Endodermal cell (in vitro differentiated cells): ENCODE data around the gene ADGRG3. TPM values are rescaled to one million over a fixed set of nuclear protein-coding genes. Genes with fewer than 3 reads are reported as not detected.

Experiments used
- DNase-seq: peaks from one replicate; pipeline ENCODE4 v3.0.0-alpha.2; 2017
- H3K27ac ChIP-seq: 2 replicates; pipeline ENCODE4 v1.5.1; 2013; ENCODE audit warnings: mild to moderate bottlenecking, low read depth, low read length, moderate library complexity
- H3K27me3 ChIP-seq: 2 replicates; pipeline ENCODE4 v1.6.1; 2013; ENCODE audit warnings: mild to moderate bottlenecking, low read length, moderate library complexity; ENCODE audit not compliant: insufficient read depth, control insufficient read depth, poor library complexity, severe bottlenecking
- H3K36me3 ChIP-seq: 2 replicates; pipeline ENCODE4 v1.7.0; 2013; ENCODE audit warnings: mild to moderate bottlenecking, low read length, moderate library complexity; ENCODE audit not compliant: control insufficient read depth, insufficient read depth
- H3K4me1 ChIP-seq: one replicate; pipeline ENCODE4 v1.7.0; 2013; ENCODE audit warnings: low read length; ENCODE audit not compliant: control insufficient read depth, insufficient read depth
- H3K4me3 ChIP-seq: 2 replicates; pipeline ENCODE4 v1.5.1; 2013; ENCODE audit warnings: mild to moderate bottlenecking, low read length, moderate library complexity
- H3K9ac ChIP-seq: 2 replicates; pipeline ENCODE4 v1.6.1; 2013; ENCODE audit warnings: mild to moderate bottlenecking, low read length, moderate library complexity; ENCODE audit not compliant: poor library complexity, severe bottlenecking; ENCODE audit errors: extremely low read depth
- H3K9me3 ChIP-seq: 2 replicates; pipeline ENCODE4 v1.6.1; 2013; ENCODE audit warnings: mild to moderate bottlenecking, low read length, moderate library complexity; ENCODE audit not compliant: control insufficient read depth
- H3K27ac Mint-ChIP-seq: 2 replicates; pipeline ENCODE4 v1.8.0; 2020; ENCODE audit warnings: mixed read lengths
- H3K27me3 Mint-ChIP-seq: 2 replicates; pipeline ENCODE4 v1.8.0; 2021; ENCODE audit warnings: mild to moderate bottlenecking, mixed read lengths; ENCODE audit not compliant: insufficient read depth
- H3K36me3 Mint-ChIP-seq: 2 replicates; pipeline ENCODE4 v1.8.0; 2020; ENCODE audit warnings: low read depth, mixed read lengths
- H3K4me1 Mint-ChIP-seq: 2 replicates; pipeline ENCODE4 v1.8.0; 2020; ENCODE audit warnings: mixed read lengths
- H3K4me3 Mint-ChIP-seq: 2 replicates; pipeline ENCODE4 v1.8.0; 2020; ENCODE audit warnings: mild to moderate bottlenecking, moderate library complexity, mixed read lengths
- H3K9me3 Mint-ChIP-seq: 2 replicates; pipeline ENCODE4 v1.8.0; 2020; ENCODE audit warnings: mild to moderate bottlenecking, mixed read lengths
- WGBS, 2 experiments: methylation state at CpG; one replicate each; pipeline versions ENCODE4 v1.1.5 to v1.1.7; 2013; ENCODE audit warnings: missing lambda C conversion rate in 2 of 2, mixed read lengths in 1 of 2; ENCODE audit not compliant: insufficient coverage in 1 of 2, insufficient read length in 1 of 2; 5-methylcytosine and 5-hydroxymethylcytosine counted together
- total RNA-seq, 2 donors: library from RNA; stranded (reverse); fragmentation: NEBNext Ultra II Directional in 1 of 2; extraction: Animal tissue kit (Norgen Biotek cat#: 25700) in 1 of 2; gene quantifications; 2 replicates in 1 of 2; 3 replicates in 1 of 2; pipeline ENCODE4 v1.2.1, GENCODE V29; 2021
- TF ChIP-seq, protein P1 (sequence below): fragments of 200-600 bp; sonication (generic); conservative IDR thresholded peaks from 2 replicates; pipeline ENCODE4 v1.5.0; 2021; ENCODE audit warnings: antibody characterized with exemption, mild to moderate bottlenecking

Gene ADGRG3
- total RNA-seq, 2 donors from 2014 or later: not detected

DNA sequence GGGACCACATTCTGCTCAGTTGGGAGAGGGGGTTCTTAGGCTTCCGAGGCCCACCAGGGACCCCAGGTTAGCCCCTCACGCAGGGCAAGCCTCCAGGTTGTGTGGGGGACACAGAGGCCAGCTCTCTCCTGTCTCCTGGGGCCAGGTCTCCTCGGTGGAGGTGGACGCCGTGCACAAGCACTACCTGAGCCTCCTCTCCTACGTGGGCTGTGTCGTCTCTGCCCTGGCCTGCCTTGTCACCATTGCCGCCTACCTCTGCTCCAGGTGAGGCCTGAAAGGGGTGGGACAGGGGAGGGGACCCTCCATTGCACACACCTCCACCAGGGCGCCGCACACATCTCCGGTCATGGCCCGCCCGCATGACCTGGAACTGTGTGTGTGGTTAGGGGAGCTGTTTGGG lies 10.9 kb upstream of the ADGRG3 start:
- no peak overlapping the region for H3K9ac ChIP-seq
- WGBS, 2 experiments: 92 to 93% methylated on average over 4 to 13 of the region's 13 CpGs
- H3K4me3 ChIP-seq: no peak overlapping the region
- H3K4me1 ChIP-seq: no peaks in the 10 kb centered on the region
- H3K27me3 ChIP-seq: no peaks in the 10 kb centered on the region
- DNase-seq: no peak
- Mint-ChIP-seq H3K36me3 (no peaks in the 10 kb centered on the region), H3K27ac (no peak overlapping the region), H3K4me1 (peaks cover 3% of the 10 kb centered on the region), H3K4me3 (no peak overlapping the region), H3K9me3 (no peaks in the 10 kb centered on the region), H3K27me3 (peaks cover 3% of the 10 kb centered on the region)
- TF ChIP-seq, protein P1, sequence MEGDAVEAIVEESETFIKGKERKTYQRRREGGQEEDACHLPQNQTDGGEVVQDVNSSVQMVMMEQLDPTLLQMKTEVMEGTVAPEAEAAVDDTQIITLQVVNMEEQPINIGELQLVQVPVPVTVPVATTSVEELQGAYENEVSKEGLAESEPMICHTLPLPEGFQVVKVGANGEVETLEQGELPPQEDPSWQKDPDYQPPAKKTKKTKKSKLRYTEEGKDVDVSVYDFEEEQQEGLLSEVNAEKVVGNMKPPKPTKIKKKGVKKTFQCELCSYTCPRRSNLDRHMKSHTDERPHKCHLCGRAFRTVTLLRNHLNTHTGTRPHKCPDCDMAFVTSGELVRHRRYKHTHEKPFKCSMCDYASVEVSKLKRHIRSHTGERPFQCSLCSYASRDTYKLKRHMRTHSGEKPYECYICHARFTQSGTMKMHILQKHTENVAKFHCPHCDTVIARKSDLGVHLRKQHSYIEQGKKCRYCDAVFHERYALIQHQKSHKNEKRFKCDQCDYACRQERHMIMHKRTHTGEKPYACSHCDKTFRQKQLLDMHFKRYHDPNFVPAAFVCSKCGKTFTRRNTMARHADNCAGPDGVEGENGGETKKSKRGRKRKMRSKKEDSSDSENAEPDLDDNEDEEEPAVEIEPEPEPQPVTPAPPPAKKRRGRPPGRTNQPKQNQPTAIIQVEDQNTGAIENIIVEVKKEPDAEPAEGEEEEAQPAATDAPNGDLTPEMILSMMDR: no peak
- H3K27ac ChIP-seq: no peak overlapping the region
- no peaks in the 10 kb centered on the region for H3K9me3 ChIP-seq
- H3K36me3 ChIP-seq: no peaks in the 10 kb centered on the region

DNA sequence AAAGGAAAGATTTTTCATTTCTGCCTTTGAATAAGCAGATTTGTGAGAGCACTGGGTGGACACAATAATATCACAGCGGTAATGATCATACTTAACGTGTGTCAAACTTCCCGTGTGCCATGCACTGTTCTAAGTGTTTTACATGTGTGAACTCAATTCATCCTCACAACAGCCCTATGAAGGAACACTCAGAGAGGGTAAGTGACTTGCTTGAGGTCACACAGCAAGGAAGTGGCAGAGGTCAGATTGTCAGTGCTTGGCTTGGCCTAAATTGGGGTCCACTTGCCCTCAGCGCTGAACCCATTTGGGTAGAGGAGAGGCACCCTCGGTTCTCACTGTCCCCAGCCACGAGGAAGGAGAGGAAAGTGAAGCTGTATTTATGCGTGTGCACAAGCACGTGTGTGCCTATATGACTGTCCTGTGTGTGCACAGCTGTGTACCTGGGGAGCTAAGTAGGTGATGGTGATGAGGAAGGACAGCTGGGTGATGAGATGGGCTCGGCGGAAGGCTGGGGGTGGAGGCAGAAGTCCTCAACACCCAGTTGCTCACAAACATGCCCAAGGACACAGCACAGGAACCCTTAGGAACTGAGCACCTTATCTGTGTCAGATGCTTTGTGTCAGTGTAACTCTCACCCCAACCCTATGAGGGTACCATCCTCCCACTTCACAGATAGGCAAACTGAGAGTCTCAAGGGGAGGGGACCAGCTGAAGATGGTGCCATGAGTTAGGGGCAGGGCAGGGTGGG lies 9.8 kb upstream of the ADGRG3 start:
- DNase-seq: no peak
- no peaks in the 10 kb centered on the region for H3K36me3 ChIP-seq
- Mint-ChIP-seq H3K4me3 (no peak overlapping the region), H3K4me1 (peaks cover 3% of the 10 kb centered on the region), H3K9me3 (no peaks in the 10 kb centered on the region), H3K27ac (no peak overlapping the region), H3K27me3 (peaks cover 3% of the 10 kb centered on the region), H3K36me3 (no peaks in the 10 kb centered on the region)
- no peaks in the 10 kb centered on the region for H3K4me1 ChIP-seq
- TF ChIP-seq, protein P1: no peak
- H3K9ac ChIP-seq: no peak overlapping the region
- no peak overlapping the region for H3K4me3 ChIP-seq
- WGBS, 2 experiments: 87 to 97% methylated on average over 8 to 10 of the region's 10 CpGs
- no peak overlapping the region for H3K27ac ChIP-seq
- no peaks in the 10 kb centered on the region for H3K27me3 ChIP-seq
- H3K9me3 ChIP-seq: no peaks in the 10 kb centered on the region

DNA sequence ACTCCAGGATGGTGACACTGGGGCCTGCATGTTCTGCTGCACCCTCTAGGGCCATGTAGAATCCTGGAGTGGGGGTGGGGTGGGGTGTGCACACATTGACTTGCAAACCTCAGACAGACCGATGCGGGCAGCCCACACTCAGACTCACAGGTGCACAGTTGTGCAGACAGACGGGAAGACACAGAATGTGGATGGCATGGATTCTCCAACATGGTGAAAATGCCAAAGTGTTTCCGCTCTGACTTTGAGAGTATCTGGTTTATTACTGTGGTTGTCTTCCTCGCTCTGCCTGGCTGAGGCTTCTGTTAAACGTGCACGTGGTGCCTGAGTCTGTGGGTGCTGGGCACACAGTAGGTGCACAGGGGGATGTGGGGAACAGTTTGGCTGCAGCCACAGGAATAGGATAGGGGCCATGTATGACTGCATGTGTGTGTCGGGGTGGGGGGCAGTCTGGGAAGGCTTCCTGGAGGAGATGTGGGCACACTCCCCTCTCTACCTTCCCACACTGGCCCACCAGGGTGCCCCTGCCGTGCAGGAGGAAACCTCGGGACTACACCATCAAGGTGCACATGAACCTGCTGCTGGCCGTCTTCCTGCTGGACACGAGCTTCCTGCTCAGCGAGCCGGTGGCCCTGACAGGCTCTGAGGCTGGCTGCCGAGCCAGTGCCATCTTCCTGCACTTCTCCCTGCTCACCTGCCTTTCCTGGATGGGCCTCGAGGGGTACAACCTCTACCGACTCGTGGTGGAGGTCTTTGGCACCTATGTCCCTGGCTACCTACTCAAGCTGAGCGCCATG lies 9.0 kb upstream of the ADGRG3 start:
- Histone ChIP-seq H3K9ac (no peak overlapping the region), H3K4me1 (no peaks in the 10 kb centered on the region), H3K27me3 (no peaks in the 10 kb centered on the region), H3K36me3 (no peaks in the 10 kb centered on the region), H3K9me3 (no peaks in the 10 kb centered on the region), H3K4me3 (no peak overlapping the region), H3K27ac (no peak overlapping the region)
- Mint-ChIP-seq H3K36me3 (no peaks in the 10 kb centered on the region), H3K9me3 (no peaks in the 10 kb centered on the region), H3K4me3 (no peak overlapping the region), H3K4me1 (peaks cover 3% of the 10 kb centered on the region), H3K27me3 (peaks cover 3% of the 10 kb centered on the region), H3K27ac (no peak overlapping the region)
- TF ChIP-seq, protein P1: no peak
- DNase-seq: no peak
- 87 to 91% methylated on average over 14 to 18 of the region's 19 CpGs for WGBS, 2 experiments
